ENCODE measurements around the gene NDUFA12.
"Not testable (repeated sequence)": the region's sequence is repeated elsewhere in the genome, so short reads cannot be mapped to it uniquely, and the experiment has no call there.

DNA sequence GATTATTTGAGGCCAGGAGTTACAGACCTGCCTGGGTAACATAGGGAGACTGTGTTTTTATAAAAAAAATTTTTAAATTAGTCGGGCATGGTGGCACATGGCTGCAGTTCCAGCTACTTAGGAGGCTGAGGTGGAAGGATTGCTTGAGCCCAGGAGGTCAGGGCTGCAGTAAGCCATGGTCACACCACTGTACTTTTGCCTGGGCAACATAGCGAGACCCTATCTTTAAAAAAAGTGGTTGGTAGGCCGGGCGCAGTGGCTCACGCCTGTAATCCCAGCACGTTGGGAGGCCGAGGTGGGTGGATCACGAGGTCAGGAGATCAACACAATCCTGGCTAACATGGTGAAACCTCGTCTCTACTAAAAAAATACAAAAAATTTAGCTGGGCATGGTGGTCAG, 18.4 kb downstream of the NDUFA12 start:
- TF ChIP-seq, protein P1, sequence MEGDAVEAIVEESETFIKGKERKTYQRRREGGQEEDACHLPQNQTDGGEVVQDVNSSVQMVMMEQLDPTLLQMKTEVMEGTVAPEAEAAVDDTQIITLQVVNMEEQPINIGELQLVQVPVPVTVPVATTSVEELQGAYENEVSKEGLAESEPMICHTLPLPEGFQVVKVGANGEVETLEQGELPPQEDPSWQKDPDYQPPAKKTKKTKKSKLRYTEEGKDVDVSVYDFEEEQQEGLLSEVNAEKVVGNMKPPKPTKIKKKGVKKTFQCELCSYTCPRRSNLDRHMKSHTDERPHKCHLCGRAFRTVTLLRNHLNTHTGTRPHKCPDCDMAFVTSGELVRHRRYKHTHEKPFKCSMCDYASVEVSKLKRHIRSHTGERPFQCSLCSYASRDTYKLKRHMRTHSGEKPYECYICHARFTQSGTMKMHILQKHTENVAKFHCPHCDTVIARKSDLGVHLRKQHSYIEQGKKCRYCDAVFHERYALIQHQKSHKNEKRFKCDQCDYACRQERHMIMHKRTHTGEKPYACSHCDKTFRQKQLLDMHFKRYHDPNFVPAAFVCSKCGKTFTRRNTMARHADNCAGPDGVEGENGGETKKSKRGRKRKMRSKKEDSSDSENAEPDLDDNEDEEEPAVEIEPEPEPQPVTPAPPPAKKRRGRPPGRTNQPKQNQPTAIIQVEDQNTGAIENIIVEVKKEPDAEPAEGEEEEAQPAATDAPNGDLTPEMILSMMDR (IDR thresholded peaks at IDR 0.05), result not testable (repeated sequence)
- not testable (repeated sequence) for TF ChIP-seq POLR2A (IDR thresholded peaks at IDR 0.05)

Measured in adrenal gland (tissue), 5 donors.